ENCODE measurements around the gene MYOD1.

MYOD1 gene

GRCh38 chr11:17739945-17740338 is 20.6 kb downstream of the MYOD1 start:
- H3K4me3 ChIP-seq (ENCODE audit: low read length): no peak overlapping the region
- no peak for DNase-seq (ENCODE audit: low read depth)
- TF ChIP-seq CTCF (conservative IDR thresholded peaks at IDR 0.05; ENCODE audit: low read depth, low read length): no peak

- no peak overlapping the region for H3K4me3 ChIP-seq (ENCODE audit: low read length)
- no peak for TF ChIP-seq CTCF (conservative IDR thresholded peaks at IDR 0.05; ENCODE audit: low read depth, low read length)
- DNase-seq (ENCODE audit: low read depth): no peak
These were observed 21.4 kb downstream of the MYOD1 start for GRCh38 chr11:17740649-17741235.

GRCh38 chr11:17741487-17741886 is 22.1 kb downstream of the MYOD1 start:
- no peak overlapping the region for H3K4me3 ChIP-seq (ENCODE audit: low read length)
- no peak for TF ChIP-seq CTCF (conservative IDR thresholded peaks at IDR 0.05; ENCODE audit: low read depth, low read length)
- DNase-seq (ENCODE audit: low read depth): no peak

- H3K4me3 ChIP-seq (ENCODE audit: low read length): no peak overlapping the region
- no peak for DNase-seq (ENCODE audit: low read depth)
- no peak for TF ChIP-seq CTCF (conservative IDR thresholded peaks at IDR 0.05; ENCODE audit: low read depth, low read length)
These were observed 22.6 kb downstream of the MYOD1 start for GRCh38 chr11:17742019-17742418.

- no peak for DNase-seq (ENCODE audit: low read depth)
- H3K4me3 ChIP-seq (ENCODE audit: low read length): no peak overlapping the region
- no peak for TF ChIP-seq CTCF (conservative IDR thresholded peaks at IDR 0.05; ENCODE audit: low read depth, low read length)
These were observed 23.8 kb downstream of the MYOD1 start for GRCh38 chr11:17743026-17743807.

GRCh38 chr11:17743808-17744119 is 24.4 kb downstream of the MYOD1 start:
- H3K4me3 ChIP-seq (ENCODE audit: low read length): no peak overlapping the region
- no peak for TF ChIP-seq CTCF (conservative IDR thresholded peaks at IDR 0.05; ENCODE audit: low read depth, low read length)
- DNase-seq (ENCODE audit: low read depth): no peak

All from retinal pigment epithelial cell (primary cell).